Esophagus squamous epithelium (tissue), 5 donors: ENCODE measurements around the gene RAD23A. TPM values are rescaled to one million over a fixed set of nuclear protein-coding genes. Genes with fewer than 3 reads are reported as not detected.

Experiments used
- DNase-seq: peaks from one replicate; lab custom pipeline; 2025; lab: John Stamatoyannopoulos, UW
- H3K27ac ChIP-seq, 4 donors: fragments of 200-600 bp; sonication (generic); one replicate each; pipeline ENCODE4 v1.5.1; 2016 to 2019; ENCODE audit warnings: mild to moderate bottlenecking in 1 of 4
- H3K27me3 ChIP-seq, 4 donors: fragments of 200-600 bp; sonication (generic); 1 replicate in 3 of 4; 2 replicates in 1 of 4; pipeline versions ENCODE4 v1.5.1 to v1.6.0; 2017 to 2021; ENCODE audit warnings: antibody characterized with exemption in 1 of 4
- H3K36me3 ChIP-seq, 3 donors: fragments of 200-600 bp; sonication (generic); one replicate each; pipeline ENCODE4 v1.5.1; 2016 to 2019
- H3K4me1 ChIP-seq, 3 donors: fragments of 200-600 bp; sonication (generic); one replicate each; pipeline ENCODE4 v1.5.1; 2017 to 2019
- H3K4me3 ChIP-seq, 4 donors: fragments of 200-600 bp; sonication (generic); 1 replicate in 3 of 4; 2 replicates in 1 of 4; pipeline ENCODE4 v1.5.1; 2016 to 2019; ENCODE audit warnings: mild to moderate bottlenecking in 2 of 4, moderate library complexity in 1 of 4
- H3K9me3 ChIP-seq, 3 donors: fragments of 200-600 bp; sonication (generic); one replicate each; pipeline ENCODE4 v1.5.1; 2016 to 2019
- POLR2A ChIP-seq, 4 donors: fragments of 450-650 bp; IDR thresholded peaks; one replicate each; pipeline ENCODE4 v1.6.1; 2017; ENCODE audit warnings: antibody characterized with exemption in 4 of 4, mild to moderate bottlenecking in 4 of 4, moderate library complexity in 3 of 4
- WGBS, 2 donors: methylation state at CpG; one replicate each; pipeline ENCODE4 v1.1.5; 2018; 5-methylcytosine and 5-hydroxymethylcytosine counted together
- intact Hi-C: fragments of 100-400 bp; cut with DNase I; formaldehyde crosslinking; loops from one replicate; pipeline ENCODE4 v1.15.0; 2022
- small RNA-seq, 4 donors: library from RNA; depleted of rRNA; stranded (forward); fragments of <200 nt; gene quantifications; one replicate each; pipeline ENCODE3, GENCODE V24; 2016
- total RNA-seq, 4 donors: library from RNA; depleted of rRNA; stranded (reverse); fragments of >200 nt; gene quantifications; one replicate each; pipeline ENCODE4 v1.1.0, GENCODE V29; 2016
- TF ChIP-seq, protein P1 (sequence below), 6 experiments: fragments of 450-650 bp in 4 of 6; fragments of 200-600 bp in 2 of 6; sonication (generic) in 2 of 6; IDR thresholded peaks; one replicate each; pipeline ENCODE4 v1.5.1; 2016 to 2019; ENCODE audit warnings: antibody characterized with exemption in 6 of 6, mild to moderate bottlenecking in 4 of 6, moderate library complexity in 4 of 6
- donor health status: DM: yes; HTN: yes; CAD: no.

Gene RAD23A
- total RNA-seq, 4 donors from 2014 or later = 67.7 to 87.4 (median 82.4) TPM

DNA sequence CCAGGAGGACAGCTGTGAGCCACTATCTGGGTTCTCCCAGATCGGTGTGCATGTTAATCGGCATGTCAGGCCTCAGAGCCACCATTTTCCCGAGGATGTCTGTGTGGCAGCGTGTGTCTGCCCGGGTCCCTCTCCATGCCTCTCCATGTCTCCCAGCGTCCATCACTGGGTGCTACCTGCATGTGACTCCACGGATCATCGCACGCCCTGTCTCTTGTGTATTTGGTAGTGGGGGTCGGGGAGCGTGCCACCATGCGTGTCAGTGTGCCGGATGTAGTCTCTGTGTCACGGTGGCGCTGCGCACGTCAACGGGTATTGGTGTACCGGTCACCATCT, 55.5 kb downstream of the RAD23A start:
- H3K9me3 ChIP-seq = no peaks in the 10 kb centered on the region
- TF ChIP-seq, protein P1, sequence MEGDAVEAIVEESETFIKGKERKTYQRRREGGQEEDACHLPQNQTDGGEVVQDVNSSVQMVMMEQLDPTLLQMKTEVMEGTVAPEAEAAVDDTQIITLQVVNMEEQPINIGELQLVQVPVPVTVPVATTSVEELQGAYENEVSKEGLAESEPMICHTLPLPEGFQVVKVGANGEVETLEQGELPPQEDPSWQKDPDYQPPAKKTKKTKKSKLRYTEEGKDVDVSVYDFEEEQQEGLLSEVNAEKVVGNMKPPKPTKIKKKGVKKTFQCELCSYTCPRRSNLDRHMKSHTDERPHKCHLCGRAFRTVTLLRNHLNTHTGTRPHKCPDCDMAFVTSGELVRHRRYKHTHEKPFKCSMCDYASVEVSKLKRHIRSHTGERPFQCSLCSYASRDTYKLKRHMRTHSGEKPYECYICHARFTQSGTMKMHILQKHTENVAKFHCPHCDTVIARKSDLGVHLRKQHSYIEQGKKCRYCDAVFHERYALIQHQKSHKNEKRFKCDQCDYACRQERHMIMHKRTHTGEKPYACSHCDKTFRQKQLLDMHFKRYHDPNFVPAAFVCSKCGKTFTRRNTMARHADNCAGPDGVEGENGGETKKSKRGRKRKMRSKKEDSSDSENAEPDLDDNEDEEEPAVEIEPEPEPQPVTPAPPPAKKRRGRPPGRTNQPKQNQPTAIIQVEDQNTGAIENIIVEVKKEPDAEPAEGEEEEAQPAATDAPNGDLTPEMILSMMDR (IDR thresholded peaks at IDR 0.05) = no peak
- TF ChIP-seq POLR2A (IDR thresholded peaks at IDR 0.05) = no peak
- H3K4me3 ChIP-seq = peak overlapping the region in 3 of 4 donors; percentile 38 to 64 (median 44)
- intact Hi-C loops = no loop called here
- 29 to 48% methylated on average over 7 to 13 of the region's 19 CpGs for WGBS, 2 donors
- H3K27me3 ChIP-seq = peaks cover 0 to 2% (median 0%) of the 10 kb centered on the region in 4 donors
- DNase-seq = no peak
- peak overlapping the region; percentile 91 to 98 (median 94) for H3K27ac ChIP-seq
- no peaks in the 10 kb centered on the region for H3K36me3 ChIP-seq
- peaks cover 53 to 100% (median 82%) of the 10 kb centered on the region in 3 donors for H3K4me1 ChIP-seq

- Histone ChIP-seq H3K27ac (peak overlapping the region; percentile 91 to 98 (median 94)), H3K9me3 (no peaks in the 10 kb centered on the region), H3K36me3 (no peaks in the 10 kb centered on the region), H3K4me1 (peaks cover 58 to 100% (median 87%) of the 10 kb centered on the region in 3 donors), H3K27me3 (no peaks in the 10 kb centered on the region), H3K4me3 (peak overlapping the region in 3 of 4 donors; percentile 38 to 64 (median 44))
- TF ChIP-seq, protein P1 (IDR thresholded peaks at IDR 0.05) = no peak
- no peak for TF ChIP-seq POLR2A (IDR thresholded peaks at IDR 0.05)
- intact Hi-C loops = no loop called here
- WGBS, 2 donors = 32 to 58% methylated on average over 6 to 21 of the region's 41 CpGs
- DNase-seq = no peak
Measured at GRCh38 chr19:13001502-13002165, 56.0 kb downstream of the RAD23A start.

- 7 to 61% methylated on average over 6 to 8 of the region's 29 CpGs for WGBS, 2 donors
- Histone ChIP-seq H3K27ac (peak overlapping the region; percentile 91 to 98 (median 94)), H3K4me3 (peak overlapping the region; percentile 23 to 64 (median 41)), H3K36me3 (no peaks in the 10 kb centered on the region), H3K4me1 (peaks cover 65 to 100% (median 93%) of the 10 kb centered on the region in 3 donors), H3K27me3 (no peaks in the 10 kb centered on the region), H3K9me3 (no peaks in the 10 kb centered on the region)
- TF ChIP-seq, protein P1 (IDR thresholded peaks at IDR 0.05) = no peak
- peak in 1 of 4 donors; percentile 23 for TF ChIP-seq POLR2A (IDR thresholded peaks at IDR 0.05)
- intact Hi-C loops = no loop called here
- no peak for DNase-seq
Measured at GRCh38 chr19:13002166-13002898, 56.7 kb downstream of the RAD23A start.

GRCh38 chr19:13003081-13003480, 57.4 kb downstream of the RAD23A start:
- Histone ChIP-seq H3K27ac (peak overlapping the region; percentile 91 to 98 (median 94)), H3K27me3 (no peaks in the 10 kb centered on the region), H3K4me3 (peak overlapping the region in 3 of 4 donors; percentile 38 to 64 (median 44)), H3K9me3 (no peaks in the 10 kb centered on the region), H3K4me1 (peaks cover 73 to 100% (median 93%) of the 10 kb centered on the region in 3 donors), H3K36me3 (no peaks in the 10 kb centered on the region)
- intact Hi-C loops = no loop called here
- no peak for TF ChIP-seq POLR2A (IDR thresholded peaks at IDR 0.05)
- TF ChIP-seq, protein P1 (IDR thresholded peaks at IDR 0.05) = no peak
- 30 to 64% methylated on average over 8 to 14 of the region's 15 CpGs for WGBS, 2 donors
- DNase-seq = no peak

Small RNA genes within 50 kb of the gene (small RNA-seq; reads per million reads assigned to genes)
- gene MIR5695 (0 to 0.21 (median 0.07) reads per million in 4 donors), gene MIR6515 (0.15 to 0.95 (median 0.40) reads per million in 4 donors)

Other genes with a start within 250 kb of the RAD23A start
- gene FBXW9, start 249.2 kb upstream of the RAD23A start, total RNA-seq = 10 to 100 TPM in 3 of 4 donors, 1 to 10 TPM in 1; 9.6 to 13.4 (median 11.9) TPM
- gene TNPO2, start 221.9 kb upstream of the RAD23A start, total RNA-seq = 10 to 100 TPM; 25.5 to 57.8 (median 43.5) TPM
- 100 to 1,000 TPM; 258 to 302 (median 280) TPM for gene TRIR, start 211.2 kb upstream of the RAD23A start, total RNA-seq
- gene GET3, start 208.4 kb upstream of the RAD23A start, total RNA-seq = 10 to 100 TPM; 36.8 to 69.9 (median 51.2) TPM
- gene BEST2, start 194.1 kb upstream of the RAD23A start, total RNA-seq = 1 to 10 TPM in 1 of 4 donors, under 1 TPM in 1, not detected in 2; 0.27 to 1.3 TPM
- 10 to 100 TPM; 41.4 to 76.5 (median 61.6) TPM for gene HOOK2, start 170.3 kb upstream of the RAD23A start, total RNA-seq
- gene JUNB, start 154.4 kb upstream of the RAD23A start, total RNA-seq = 100 to 1,000 TPM; 260 to 945 (median 388) TPM
- 100 to 1,000 TPM; 211 to 436 (median 345) TPM for gene PRDX2, start 144.1 kb upstream of the RAD23A start, total RNA-seq
- not detected for gene THSD8, start 143.8 kb upstream of the RAD23A start, total RNA-seq
- 10 to 100 TPM in 3 of 4 donors, 1 to 10 TPM in 1; 7.1 to 19.2 (median 14.9) TPM for gene RNASEH2A, start 139.3 kb upstream of the RAD23A start, total RNA-seq
- not detected for gene RTBDN, start 111.3 kb upstream of the RAD23A start, total RNA-seq
- gene MAST1, start 107.3 kb upstream of the RAD23A start, total RNA-seq = under 1 TPM in 1 of 4 donors, not detected in 3; 0.42 TPM
- gene DNASE2, start 64.4 kb upstream of the RAD23A start, total RNA-seq = 10 to 100 TPM; 12.3 to 27.9 (median 20.4) TPM
- not detected for gene KLF1, start 58.7 kb upstream of the RAD23A start, total RNA-seq
- gene GCDH, start 54.7 kb upstream of the RAD23A start, total RNA-seq = 10 to 100 TPM; 20.9 to 44.1 (median 34.9) TPM
- gene SYCE2, start 26.6 kb upstream of the RAD23A start, total RNA-seq = 1 to 10 TPM in 1 of 4 donors, not detected in 3; 2.2 TPM
- gene FARSA, start 12.2 kb upstream of the RAD23A start, total RNA-seq = 10 to 100 TPM; 47.7 to 53.8 (median 51.0) TPM
- 100 to 1,000 TPM; 262 to 577 (median 513) TPM for gene CALR, start 7.3 kb upstream of the RAD23A start, total RNA-seq
- 10 to 100 TPM; 34.4 to 59.7 (median 44.9) TPM for gene GADD45GIP1, start 11.4 kb downstream of the RAD23A start, total RNA-seq
- not detected for gene DAND5, start 23.7 kb downstream of the RAD23A start, total RNA-seq
- 10 to 100 TPM; 32.3 to 81.2 (median 51.6) TPM for gene NFIX, start 49.6 kb downstream of the RAD23A start, total RNA-seq
- 10 to 100 TPM in 1 of 4 donors, 1 to 10 TPM in 3; 2.1 to 13.0 (median 3.9) TPM for gene LYL1, start 157.0 kb downstream of the RAD23A start, total RNA-seq
- gene TRMT1, start 170.9 kb downstream of the RAD23A start, total RNA-seq = 10 to 100 TPM; 19.4 to 42.5 (median 29.0) TPM
- 10 to 100 TPM; 26.7 to 45.5 (median 37.1) TPM for gene NACC1, start 172.4 kb downstream of the RAD23A start, total RNA-seq
- 10 to 100 TPM; 50.3 to 80.4 (median 69.3) TPM for gene STX10, start 204.5 kb downstream of the RAD23A start, total RNA-seq
- gene IER2, start 204.5 kb downstream of the RAD23A start, total RNA-seq = 100 to 1,000 TPM in 1 of 4 donors, 10 to 100 TPM in 3; 46.5 to 118 (median 76.9) TPM